PFSK-1 (cell line): ENCODE data around the gene STPG2.

Experiments used
- POLR2AphosphoS5 ChIP-seq: IDR thresholded peaks from 2 replicates; pipeline ENCODE4 v1.6.1; 2012; ENCODE audit warnings: low read depth, mild to moderate bottlenecking, control low read depth, low read length, moderate library complexity
- SIN3A ChIP-seq: IDR thresholded peaks from 2 replicates; pipeline ENCODE4 v1.6.1; 2012; ENCODE audit warnings: mild to moderate bottlenecking, low read length, moderate library complexity, borderline replicate concordance; ENCODE audit not compliant: insufficient read depth
- TAF1 ChIP-seq: IDR thresholded peaks from 2 replicates; pipeline ENCODE4 v1.6.1; 2012; ENCODE audit warnings: low read length, control low read depth, borderline replicate concordance; ENCODE audit not compliant: insufficient read depth
- TF ChIP-seq, protein P1 (sequence below), 2 experiments: IDR thresholded peaks; 2 replicates each; pipeline versions ENCODE4 v1.6.1 to v1.8.0; 2011 to 2012; ENCODE audit warnings: low read depth in 2 of 2, low read length in 2 of 2, control low read depth in 1 of 2, inconsistent platforms in 1 of 2, mild to moderate bottlenecking in 1 of 2, moderate library complexity in 1 of 2; ENCODE audit not compliant: insufficient read depth in 1 of 2

DNA sequence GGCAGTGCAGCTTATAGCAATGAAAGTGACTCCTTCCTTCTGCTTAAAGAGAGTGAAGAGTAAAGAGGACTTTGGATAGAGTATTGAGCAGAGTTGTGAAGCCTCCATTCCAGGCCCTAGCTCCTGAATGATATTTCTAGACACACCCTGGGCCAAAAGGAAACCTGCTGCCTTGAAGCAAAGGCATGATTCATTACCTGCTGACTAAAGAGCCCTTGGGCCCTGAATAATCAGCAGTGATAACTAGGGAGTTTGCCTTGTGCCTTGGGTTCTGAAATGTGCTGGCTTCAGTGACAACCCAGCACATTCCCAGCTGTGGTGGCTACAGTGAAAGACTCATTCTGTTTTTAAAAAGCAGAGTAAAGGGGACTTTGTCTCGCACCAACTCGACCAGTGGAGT lies 49.2 kb downstream of the STPG2 start:
- TF ChIP-seq TAF1 = no peak
- no peak for TF ChIP-seq POLR2AphosphoS5
- TF ChIP-seq, protein P1, sequence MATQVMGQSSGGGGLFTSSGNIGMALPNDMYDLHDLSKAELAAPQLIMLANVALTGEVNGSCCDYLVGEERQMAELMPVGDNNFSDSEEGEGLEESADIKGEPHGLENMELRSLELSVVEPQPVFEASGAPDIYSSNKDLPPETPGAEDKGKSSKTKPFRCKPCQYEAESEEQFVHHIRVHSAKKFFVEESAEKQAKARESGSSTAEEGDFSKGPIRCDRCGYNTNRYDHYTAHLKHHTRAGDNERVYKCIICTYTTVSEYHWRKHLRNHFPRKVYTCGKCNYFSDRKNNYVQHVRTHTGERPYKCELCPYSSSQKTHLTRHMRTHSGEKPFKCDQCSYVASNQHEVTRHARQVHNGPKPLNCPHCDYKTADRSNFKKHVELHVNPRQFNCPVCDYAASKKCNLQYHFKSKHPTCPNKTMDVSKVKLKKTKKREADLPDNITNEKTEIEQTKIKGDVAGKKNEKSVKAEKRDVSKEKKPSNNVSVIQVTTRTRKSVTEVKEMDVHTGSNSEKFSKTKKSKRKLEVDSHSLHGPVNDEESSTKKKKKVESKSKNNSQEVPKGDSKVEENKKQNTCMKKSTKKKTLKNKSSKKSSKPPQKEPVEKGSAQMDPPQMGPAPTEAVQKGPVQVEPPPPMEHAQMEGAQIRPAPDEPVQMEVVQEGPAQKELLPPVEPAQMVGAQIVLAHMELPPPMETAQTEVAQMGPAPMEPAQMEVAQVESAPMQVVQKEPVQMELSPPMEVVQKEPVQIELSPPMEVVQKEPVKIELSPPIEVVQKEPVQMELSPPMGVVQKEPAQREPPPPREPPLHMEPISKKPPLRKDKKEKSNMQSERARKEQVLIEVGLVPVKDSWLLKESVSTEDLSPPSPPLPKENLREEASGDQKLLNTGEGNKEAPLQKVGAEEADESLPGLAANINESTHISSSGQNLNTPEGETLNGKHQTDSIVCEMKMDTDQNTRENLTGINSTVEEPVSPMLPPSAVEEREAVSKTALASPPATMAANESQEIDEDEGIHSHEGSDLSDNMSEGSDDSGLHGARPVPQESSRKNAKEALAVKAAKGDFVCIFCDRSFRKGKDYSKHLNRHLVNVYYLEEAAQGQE (IDR thresholded peaks at IDR 0.05; ENCODE audit: insufficient read depth in 1 of 2, low read depth in 2 of 2, low read length in 2 of 2) = no peak
- TF ChIP-seq SIN3A = no peak
